CD4-positive, alpha-beta T cell treated with Interleukin-12 subunit alpha and Interleukin-12 subunit beta, for 1 hour (primary cell): ENCODE data around the gene WSCD1.

ENCODE experiments used
- DNase-seq: peaks from one replicate; pipeline ENCODE4 v3.0.0-alpha.2; 2020

The WSCD1 gene

DNA sequence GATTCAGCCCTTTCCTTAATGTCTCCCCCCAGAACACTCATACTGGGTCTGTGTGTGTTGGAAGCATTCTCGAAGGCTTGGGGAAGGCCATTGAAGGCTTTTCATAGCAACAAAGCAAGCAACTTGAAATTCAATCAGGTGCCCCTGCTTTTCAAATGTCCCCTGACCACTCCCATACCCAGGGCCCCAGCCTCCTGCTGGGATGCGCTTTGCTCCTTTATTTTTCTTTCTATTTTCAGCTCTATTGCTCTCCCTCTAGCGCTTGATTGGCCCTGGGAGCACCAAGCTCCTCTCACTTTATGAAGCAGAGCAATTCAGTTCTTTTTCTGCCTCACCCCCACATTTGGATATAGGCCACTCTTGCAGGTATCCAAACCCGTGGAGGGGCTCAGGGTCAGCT, 92.0 kb downstream of the WSCD1 start:
- no peak for DNase-seq

DNA sequence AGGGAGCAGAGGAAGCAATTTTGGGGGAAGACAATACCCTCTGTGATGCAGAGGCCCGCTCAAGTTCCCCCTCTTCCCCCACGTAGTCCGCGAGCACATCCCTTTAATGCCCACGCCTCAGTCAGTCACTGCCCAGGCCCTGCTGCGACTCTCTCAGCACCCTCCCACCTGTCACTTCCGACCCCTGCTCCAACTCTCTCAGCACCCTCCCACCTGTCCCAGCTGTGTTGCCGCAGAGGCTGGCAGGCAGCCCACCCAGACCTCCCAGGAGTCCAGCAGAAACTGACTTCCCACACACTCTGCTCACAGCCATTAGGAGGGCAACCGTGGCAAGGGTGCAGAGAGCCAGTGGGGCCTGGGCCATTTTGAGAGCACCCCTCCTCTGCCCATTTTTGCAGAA, 92.7 kb downstream of the WSCD1 start:
- DNase-seq = no peak

DNA sequence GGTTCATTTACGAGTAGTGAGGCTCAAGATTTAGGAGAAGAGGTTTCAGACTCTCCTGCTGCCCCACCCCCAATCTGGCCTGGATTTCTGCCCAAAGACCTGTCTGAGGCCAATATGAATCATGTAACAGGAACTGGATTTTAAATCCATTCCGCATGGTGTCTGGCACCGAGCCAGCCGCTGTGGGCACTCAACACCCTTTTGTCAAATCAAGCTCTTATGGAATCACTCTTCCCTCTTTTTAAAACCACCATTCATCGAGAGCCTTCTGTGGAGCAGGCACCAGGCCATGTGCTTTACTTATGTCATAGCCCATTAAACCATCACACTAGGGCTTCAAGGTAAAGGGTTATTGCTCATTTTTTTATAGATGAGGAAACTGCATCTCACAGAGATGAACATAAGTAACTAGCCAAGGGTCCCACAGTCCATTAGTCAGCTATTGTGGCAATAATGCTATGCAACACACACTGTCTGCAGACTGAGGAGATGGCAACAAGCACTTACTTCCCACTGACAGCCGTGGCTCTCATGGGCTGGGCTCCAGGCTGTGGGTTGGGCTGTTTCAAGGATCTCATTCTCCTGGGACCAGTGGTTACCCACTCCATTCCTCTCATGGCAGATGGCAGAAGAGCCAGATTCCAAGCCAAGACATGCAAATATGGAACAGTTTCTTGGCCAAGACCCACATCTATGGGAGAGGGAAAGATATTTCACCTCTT, 93.6 kb downstream of the WSCD1 start:
- DNase-seq = no peak

DNA sequence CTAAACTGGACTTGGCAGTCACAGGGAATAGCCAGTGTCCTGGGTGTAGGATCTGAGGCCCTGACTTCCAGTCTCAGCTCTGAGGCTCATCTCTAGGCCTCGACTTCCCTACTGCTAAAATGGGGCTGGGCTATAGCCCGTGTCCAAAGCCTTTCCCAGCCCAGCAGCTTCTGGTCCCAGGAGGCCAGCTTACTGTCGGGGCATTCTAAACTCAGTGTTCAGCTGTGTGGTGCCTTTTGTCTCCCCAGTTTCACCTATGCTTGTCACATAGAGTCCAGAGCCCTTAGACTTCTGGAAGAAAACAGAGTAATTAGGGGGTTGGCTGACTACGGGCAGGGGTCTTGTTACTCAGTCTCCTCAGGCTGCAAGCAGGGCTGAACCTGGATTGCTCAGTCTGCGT, 94.8 kb downstream of the WSCD1 start:
- no peak for DNase-seq

DNA sequence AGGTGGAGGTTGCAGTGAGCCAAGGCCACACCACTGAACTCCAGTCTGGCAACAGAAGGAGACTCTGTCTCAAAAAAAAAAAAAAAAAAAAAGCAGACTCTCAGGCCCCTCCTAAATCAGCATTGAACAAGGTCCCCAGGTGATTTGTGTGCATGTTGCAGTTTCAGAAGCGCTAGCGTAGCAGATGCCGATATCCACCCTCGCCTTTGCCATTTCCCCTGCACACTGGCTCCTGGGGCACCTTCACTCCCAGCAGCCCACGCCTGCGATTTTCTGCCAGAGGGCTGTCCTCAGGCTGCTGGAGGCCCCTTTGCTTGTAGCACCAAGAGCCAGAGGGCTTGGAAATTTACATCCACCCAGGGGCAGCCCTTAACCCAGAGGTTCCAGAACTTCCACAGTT, 95.6 kb downstream of the WSCD1 start:
- DNase-seq = no peak

DNA sequence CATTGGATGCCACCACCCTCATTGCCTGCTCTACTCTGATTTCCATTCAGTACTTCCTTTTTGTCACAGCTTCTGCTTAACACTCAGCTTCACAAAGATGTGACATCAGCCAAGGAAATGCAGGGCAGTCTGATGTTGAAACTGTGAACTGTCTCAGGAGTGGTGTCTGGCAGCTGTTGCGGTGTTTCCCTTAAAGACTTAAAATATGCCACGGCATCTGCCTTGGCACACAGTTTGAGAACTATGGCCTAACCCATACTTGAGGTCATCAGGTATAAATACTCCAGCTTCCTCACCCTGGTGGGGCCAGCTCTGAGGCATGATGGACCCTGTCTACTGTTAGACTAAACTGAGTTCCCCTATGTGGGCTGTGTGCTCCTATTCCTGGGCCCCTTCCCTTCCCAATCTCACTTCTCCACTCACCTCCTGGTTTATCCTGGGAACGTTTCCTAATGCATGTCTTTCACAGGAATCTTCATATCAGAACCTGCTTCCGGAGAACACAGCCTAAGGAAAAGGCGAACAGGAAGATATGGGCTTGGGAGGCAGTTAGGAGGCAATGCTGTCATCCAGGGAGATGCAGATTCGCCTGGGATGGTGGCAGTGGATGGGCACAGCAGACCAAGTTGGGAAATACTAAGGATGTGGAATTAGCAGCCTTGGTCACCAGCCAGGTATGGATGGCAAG, 96.5 kb downstream of the WSCD1 start:
- DNase-seq = no peak

DNA sequence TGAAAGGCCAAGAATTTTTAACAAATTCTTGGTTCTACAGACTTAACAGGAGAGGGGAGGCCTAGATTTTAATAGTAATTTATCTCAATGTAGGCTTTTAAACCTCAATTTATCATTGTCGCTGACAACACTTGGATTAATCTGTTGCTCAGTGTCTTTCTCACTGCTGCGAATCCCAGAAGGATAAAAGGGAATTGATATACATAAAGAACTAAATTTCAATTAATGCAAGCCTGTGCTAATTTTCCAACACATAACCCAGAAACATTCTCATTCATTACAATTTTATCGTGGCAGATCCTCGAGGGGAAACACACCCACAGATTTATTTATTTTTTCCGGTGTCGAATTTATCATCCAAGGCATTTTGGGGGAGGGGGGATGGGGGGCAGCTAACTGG, 98.1 kb downstream of the WSCD1 start:
- DNase-seq = no peak

DNA sequence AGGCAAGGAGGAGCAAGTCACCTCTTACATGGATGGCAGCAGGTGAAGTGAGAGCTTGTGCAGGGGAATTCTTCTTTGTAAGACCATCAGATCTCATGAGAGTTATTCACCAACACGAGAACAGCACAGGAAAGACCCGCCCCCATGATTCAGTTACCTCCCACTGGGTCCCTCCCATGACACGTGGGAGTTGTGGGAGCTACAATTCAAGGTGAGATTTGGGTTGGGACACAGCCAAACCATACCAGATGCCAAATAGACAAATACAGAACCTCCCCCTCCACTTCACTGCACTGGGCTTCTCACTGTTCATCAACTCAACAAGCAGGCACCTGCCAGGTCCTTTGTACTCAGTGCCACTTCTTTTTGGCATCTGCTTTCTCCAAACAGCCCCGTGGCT, 100.2 kb downstream of the WSCD1 start:
- DNase-seq = no peak

DNA sequence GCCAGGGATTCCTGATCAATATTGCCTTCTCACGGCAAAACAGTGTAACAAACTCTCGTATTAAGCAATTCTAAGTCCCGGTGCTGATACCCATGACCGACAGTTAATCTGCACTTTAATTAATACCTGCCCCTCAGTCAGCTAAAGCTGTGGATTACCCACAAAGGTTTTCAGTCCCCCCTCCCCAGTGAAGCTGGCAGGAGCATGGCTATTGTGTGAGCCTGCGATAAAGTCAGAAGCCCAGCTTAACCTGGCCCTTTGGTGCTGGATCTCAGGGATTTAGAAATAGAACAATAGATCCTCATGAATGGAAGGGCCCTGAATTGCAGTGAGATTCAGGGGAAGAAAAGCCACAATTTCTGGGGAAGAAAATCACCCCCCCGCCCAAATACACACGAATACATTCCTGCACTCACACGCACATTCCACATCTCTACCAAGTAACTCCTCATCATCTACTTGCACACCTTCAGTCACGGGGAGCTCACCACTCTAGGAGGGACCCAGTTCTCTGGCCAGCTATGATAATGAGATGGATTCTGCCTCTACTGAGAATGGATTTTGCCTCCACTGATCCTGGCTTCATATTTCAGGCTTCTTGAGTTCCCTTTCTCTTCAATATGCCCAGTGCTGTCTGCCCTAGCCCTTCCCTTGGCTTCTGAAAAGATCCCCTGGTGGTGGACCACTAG, 102.6 kb downstream of the WSCD1 start:
- DNase-seq = no peak

DNA sequence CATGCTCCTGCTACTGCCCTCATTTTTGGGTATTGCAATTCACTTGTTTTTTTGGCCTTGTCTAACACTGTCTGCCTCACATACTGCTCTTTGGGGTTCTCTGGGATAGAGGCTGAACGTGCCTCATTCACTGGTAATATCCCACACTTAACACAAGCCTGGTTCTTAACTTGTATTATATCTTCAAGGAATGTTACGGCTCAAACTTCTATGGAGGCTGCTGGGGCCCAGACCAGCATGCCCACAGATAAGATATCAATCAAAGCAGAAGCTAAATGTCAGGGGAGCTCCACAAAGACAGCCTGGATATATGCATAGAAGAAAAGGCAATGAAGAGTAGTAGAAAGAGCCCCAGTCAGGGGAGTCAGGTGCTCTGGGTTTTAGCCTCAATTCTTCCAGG, 103.5 kb downstream of the WSCD1 start:
- no peak for DNase-seq
